HG03469 (cell line): Measurements from ENCODE around the gene ETV7.
"Not testable (repeated sequence)": the region's sequence is repeated elsewhere in the genome, so short reads cannot be mapped to it uniquely, and the experiment has no call there.

Experiments used
- ATAC-seq: cut with Tn5 transposase; IDR thresholded peaks from one replicate; pipeline ENCODE4 v1.9.1; 2021; ENCODE audit warnings: mild to moderate bottlenecking, moderate library complexity, moderate number of reproducible peaks; ENCODE audit not compliant: unreplicated experiment

ETV7 gene

GRCh38 chr6:36368421-36368820, 19.0 kb downstream of the ETV7 start:
- no peak for ATAC-seq

GRCh38 chr6:36367743-36368142, 19.7 kb downstream of the ETV7 start:
- ATAC-seq: no peak

GRCh38 chr6:36364669-36365479, 22.6 kb downstream of the ETV7 start:
- no peak for ATAC-seq

GRCh38 chr6:36364061-36364635, 23.3 kb downstream of the ETV7 start:
- not testable (repeated sequence) for ATAC-seq

GRCh38 chr6:36363371-36363752, 24.1 kb downstream of the ETV7 start:
- ATAC-seq: not testable (repeated sequence)

- ATAC-seq: no peak
Observed at GRCh38 chr6:36362551-36363370, 24.7 kb downstream of the ETV7 start.

GRCh38 chr6:36361071-36361470, 26.4 kb downstream of the ETV7 start:
- ATAC-seq: no peak

- no peak for ATAC-seq
Observed at GRCh38 chr6:36360241-36361054, 27.0 kb downstream of the ETV7 start.

- no peak for ATAC-seq
Observed at GRCh38 chr6:36358226-36358915, 29.1 kb downstream of the ETV7 start.

- no peak for ATAC-seq
Observed at GRCh38 chr6:36357872-36358225, 29.6 kb downstream of the ETV7 start.

GRCh38 chr6:36355819-36356218, 31.6 kb downstream of the ETV7 start:
- ATAC-seq: no peak

GRCh38 chr6:36353411-36353915, 34.0 kb downstream of the ETV7 start:
- no peak for ATAC-seq

- ATAC-seq: no peak
Observed at GRCh38 chr6:36352477-36353157, 34.9 kb downstream of the ETV7 start.

GRCh38 chr6:36350681-36351571, 36.5 kb downstream of the ETV7 start:
- no peak for ATAC-seq

- no peak for ATAC-seq
Observed at GRCh38 chr6:36350082-36350481, 37.4 kb downstream of the ETV7 start.

- ATAC-seq: no peak
Observed at GRCh38 chr6:36349240-36349639, 38.2 kb downstream of the ETV7 start.

- ATAC-seq: no peak
Observed at GRCh38 chr6:36347621-36348020, 39.8 kb downstream of the ETV7 start.

- no peak for ATAC-seq
Observed at GRCh38 chr6:36346486-36347273, 40.8 kb downstream of the ETV7 start.
